Upper lobe of left lung (tissue), 4 donors: Measurements from ENCODE around the gene LRCH1.

ENCODE experiments used
- POLR2A ChIP-seq, 4 donors: fragments of 450-650 bp; IDR thresholded peaks; one replicate each; pipeline ENCODE4 v1.5.1; 2016 to 2017; ENCODE audit warnings: antibody characterized with exemption in 4 of 4, mild to moderate bottlenecking in 2 of 4
- TF ChIP-seq, protein P1 (sequence below), 6 experiments: fragments of 450-650 bp in 4 of 6; fragments of 200-600 bp in 2 of 6; sonication (generic) in 2 of 6; IDR thresholded peaks; one replicate each; pipeline ENCODE4 v1.5.1; 2016 to 2019; ENCODE audit warnings: antibody characterized with exemption in 6 of 6

DNA sequence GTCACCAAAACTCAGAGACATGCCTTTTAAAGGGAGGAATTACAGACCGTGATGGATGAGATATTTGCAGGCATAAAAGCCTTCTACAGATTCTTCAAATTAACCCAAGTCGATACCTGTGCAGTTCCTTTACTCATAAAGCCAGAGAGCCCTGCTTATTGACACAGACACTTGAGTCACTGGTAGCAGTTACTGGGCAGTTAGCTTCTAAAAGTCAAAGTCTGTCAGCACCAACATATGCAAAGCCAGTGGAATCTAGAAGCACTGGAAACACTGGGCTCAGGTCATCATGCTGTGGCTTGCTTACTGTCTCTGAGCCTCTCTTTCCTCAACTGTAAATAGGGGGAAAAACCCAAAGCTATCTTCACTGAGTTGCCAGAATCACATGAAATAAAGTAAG lies 25.7 kb upstream of the LRCH1 start:
- TF ChIP-seq, protein P1, sequence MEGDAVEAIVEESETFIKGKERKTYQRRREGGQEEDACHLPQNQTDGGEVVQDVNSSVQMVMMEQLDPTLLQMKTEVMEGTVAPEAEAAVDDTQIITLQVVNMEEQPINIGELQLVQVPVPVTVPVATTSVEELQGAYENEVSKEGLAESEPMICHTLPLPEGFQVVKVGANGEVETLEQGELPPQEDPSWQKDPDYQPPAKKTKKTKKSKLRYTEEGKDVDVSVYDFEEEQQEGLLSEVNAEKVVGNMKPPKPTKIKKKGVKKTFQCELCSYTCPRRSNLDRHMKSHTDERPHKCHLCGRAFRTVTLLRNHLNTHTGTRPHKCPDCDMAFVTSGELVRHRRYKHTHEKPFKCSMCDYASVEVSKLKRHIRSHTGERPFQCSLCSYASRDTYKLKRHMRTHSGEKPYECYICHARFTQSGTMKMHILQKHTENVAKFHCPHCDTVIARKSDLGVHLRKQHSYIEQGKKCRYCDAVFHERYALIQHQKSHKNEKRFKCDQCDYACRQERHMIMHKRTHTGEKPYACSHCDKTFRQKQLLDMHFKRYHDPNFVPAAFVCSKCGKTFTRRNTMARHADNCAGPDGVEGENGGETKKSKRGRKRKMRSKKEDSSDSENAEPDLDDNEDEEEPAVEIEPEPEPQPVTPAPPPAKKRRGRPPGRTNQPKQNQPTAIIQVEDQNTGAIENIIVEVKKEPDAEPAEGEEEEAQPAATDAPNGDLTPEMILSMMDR (IDR thresholded peaks at IDR 0.05): no peak
- TF ChIP-seq POLR2A (IDR thresholded peaks at IDR 0.05): no peak
